Mesodermal cell (in vitro differentiated cells): Measurements from ENCODE around the gene GADL1. TPM values are rescaled to one million over a fixed set of nuclear protein-coding genes. Genes with fewer than 3 reads are reported as not detected.

ENCODE experiments used
- H3K27ac ChIP-seq: 2 replicates; pipeline ENCODE4 v1.7.0; 2013; ENCODE audit warnings: mild to moderate bottlenecking, low read depth, low read length, moderate library complexity; ENCODE audit not compliant: severe bottlenecking
- H3K36me3 ChIP-seq: 2 replicates; pipeline ENCODE4 v1.7.1; 2013; ENCODE audit warnings: mild to moderate bottlenecking, low read length, moderate library complexity; ENCODE audit not compliant: control insufficient read depth, insufficient read depth
- H3K4me1 ChIP-seq: one replicate; pipeline ENCODE4 v1.7.1; 2013; ENCODE audit warnings: mild to moderate bottlenecking, low read length; ENCODE audit not compliant: insufficient read depth, control insufficient read depth, poor library complexity, severe bottlenecking
- H3K4me3 ChIP-seq: 2 replicates; pipeline ENCODE4 v1.7.0; 2013; ENCODE audit warnings: low read length, control low read depth, mild to moderate bottlenecking; ENCODE audit not compliant: insufficient read depth, poor library complexity, severe bottlenecking; ENCODE audit errors: extremely low read depth
- H3K9me3 ChIP-seq: 2 replicates; pipeline ENCODE4 v1.7.1; 2013; ENCODE audit warnings: mild to moderate bottlenecking, low read length, moderate library complexity; ENCODE audit not compliant: control insufficient read depth
- WGBS, 2 experiments: methylation state at CpG; one replicate each; pipeline ENCODE4 v1.1.5; 2013; ENCODE audit warnings: missing lambda C conversion rate in 2 of 2; ENCODE audit not compliant: insufficient coverage in 2 of 2; 5-methylcytosine and 5-hydroxymethylcytosine counted together
- polyA plus RNA-seq, 2 experiments: library from polyadenylated mRNA; stranded (reverse); fragments of 50-300 nt; gene quantifications; one replicate each; pipeline ENCODE4 v1.2.3, GENCODE V29; 2013

GADL1 gene, protein sequence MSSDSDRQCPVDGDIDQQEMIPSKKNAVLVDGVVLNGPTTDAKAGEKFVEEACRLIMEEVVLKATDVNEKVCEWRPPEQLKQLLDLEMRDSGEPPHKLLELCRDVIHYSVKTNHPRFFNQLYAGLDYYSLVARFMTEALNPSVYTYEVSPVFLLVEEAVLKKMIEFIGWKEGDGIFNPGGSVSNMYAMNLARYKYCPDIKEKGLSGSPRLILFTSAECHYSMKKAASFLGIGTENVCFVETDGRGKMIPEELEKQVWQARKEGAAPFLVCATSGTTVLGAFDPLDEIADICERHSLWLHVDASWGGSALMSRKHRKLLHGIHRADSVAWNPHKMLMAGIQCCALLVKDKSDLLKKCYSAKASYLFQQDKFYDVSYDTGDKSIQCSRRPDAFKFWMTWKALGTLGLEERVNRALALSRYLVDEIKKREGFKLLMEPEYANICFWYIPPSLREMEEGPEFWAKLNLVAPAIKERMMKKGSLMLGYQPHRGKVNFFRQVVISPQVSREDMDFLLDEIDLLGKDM
- polyA plus RNA-seq (2013, experiment 1 of 2) = 0.18 TPM
- polyA plus RNA-seq (2013, experiment 2 of 2) = 0.10 TPM

GRCh38 chr3:30894521-30895251 is at the start of gene GADL1:
Gene GADL1 (minus strand): TSS chr3:30894661. CDS start chr3:30894614, 47 bp downstream.
- no peaks in the 10 kb centered on the region for H3K4me1 ChIP-seq
- no peaks in the 10 kb centered on the region for H3K9me3 ChIP-seq
- no peaks in the 10 kb centered on the region for H3K36me3 ChIP-seq
- WGBS, 2 experiments = 10 to 11% methylated on average over 29 to 30 of the region's 38 CpGs
- peak within 1 kb of the TSS; percentile 34 for H3K4me3 ChIP-seq
- no peak within 1 kb of the TSS for H3K27ac ChIP-seq

- H3K4me3 ChIP-seq = no peak overlapping the region
- no peak overlapping the region for H3K27ac ChIP-seq
- no peaks in the 10 kb centered on the region for H3K36me3 ChIP-seq
- peaks cover 3% of the 10 kb centered on the region for H3K9me3 ChIP-seq
- no CpG with 5 or more reads among the region's 2 CpGs for WGBS, 2 experiments
- H3K4me1 ChIP-seq = no peaks in the 10 kb centered on the region
Measured at GRCh38 chr3:30944124-30944523, 49.7 kb upstream of the GADL1 start.

GRCh38 chr3:30943206-30943605 is 48.7 kb upstream of the GADL1 start:
- H3K4me1 ChIP-seq = no peaks in the 10 kb centered on the region
- 90 to 93% methylated on average over 4 to 5 of the region's 6 CpGs for WGBS, 2 experiments
- no peak overlapping the region for H3K27ac ChIP-seq
- H3K4me3 ChIP-seq = no peak overlapping the region
- H3K9me3 ChIP-seq = peaks cover 3% of the 10 kb centered on the region
- no peaks in the 10 kb centered on the region for H3K36me3 ChIP-seq

GRCh38 chr3:30941342-30941741 is 46.9 kb upstream of the GADL1 start:
- Histone ChIP-seq H3K27ac (no peak overlapping the region), H3K4me1 (no peaks in the 10 kb centered on the region), H3K9me3 (peaks cover 3% of the 10 kb centered on the region), H3K4me3 (no peak overlapping the region), H3K36me3 (no peaks in the 10 kb centered on the region)
- no CpG with 5 or more reads among the region's 2 CpGs for WGBS, 2 experiments

DNA sequence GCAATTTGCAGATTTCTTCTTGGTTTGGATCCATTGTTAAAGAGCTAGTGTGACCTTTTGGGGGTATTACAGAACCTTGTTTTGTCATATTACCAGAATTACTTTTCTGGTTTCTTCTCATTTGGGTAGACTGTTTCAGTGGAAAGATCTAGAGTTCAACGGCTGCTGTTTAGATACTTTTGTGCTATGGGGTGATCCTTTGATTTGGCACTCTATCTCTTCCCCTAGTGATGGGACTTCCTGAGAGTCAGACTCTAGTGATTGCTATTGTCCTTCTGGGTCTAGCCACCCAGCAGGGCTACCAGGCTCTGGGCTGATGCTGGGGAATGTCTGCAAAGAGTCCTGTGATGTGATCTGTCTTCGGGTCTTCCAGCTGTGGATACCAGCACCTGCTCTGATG is 46.3 kb upstream of the GADL1 start:
- 100% methylated on average over 1 of the region's 2 CpGs for WGBS, 2 experiments
- Histone ChIP-seq H3K27ac (no peak overlapping the region), H3K9me3 (peaks cover 3% of the 10 kb centered on the region)

DNA sequence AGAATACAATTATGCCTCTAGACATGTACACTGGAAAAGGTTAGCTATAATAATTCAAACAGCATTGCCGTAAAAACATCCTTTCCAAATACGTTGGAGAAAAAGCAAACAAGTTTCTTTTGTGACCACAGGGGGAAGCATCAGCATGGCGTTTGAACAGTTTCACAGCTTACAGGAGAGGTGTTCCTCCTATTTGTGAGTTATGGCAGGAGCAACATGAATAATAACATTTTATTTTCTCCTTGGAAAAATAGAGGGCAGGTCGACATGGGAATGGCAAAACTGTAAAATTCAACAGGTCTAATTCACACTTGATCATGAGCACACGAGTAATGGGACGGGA is 39.7 kb upstream of the GADL1 start:
- H3K27ac ChIP-seq = no peak overlapping the region
- H3K36me3 ChIP-seq = no peaks in the 10 kb centered on the region
- H3K9me3 ChIP-seq = no peaks in the 10 kb centered on the region
- WGBS, 2 experiments = 50% methylated on average over 2 of the region's 6 CpGs; no CpG with 5 or more reads in 1 of the 2 experiments
- H3K4me3 ChIP-seq = no peak overlapping the region
- H3K4me1 ChIP-seq = no peaks in the 10 kb centered on the region

More for the DNA sequence above, 46.3 kb upstream of the GADL1 start:
- no peaks in the 10 kb centered on the region for H3K4me1 ChIP-seq
- no peaks in the 10 kb centered on the region for H3K36me3 ChIP-seq
- H3K4me3 ChIP-seq = no peak overlapping the region

GRCh38 chr3:30933478-30934207 is 39.2 kb upstream of the GADL1 start:
- no peaks in the 10 kb centered on the region for H3K9me3 ChIP-seq
- H3K27ac ChIP-seq = no peak overlapping the region
- no peak overlapping the region for H3K4me3 ChIP-seq
- no peaks in the 10 kb centered on the region for H3K4me1 ChIP-seq
- no peaks in the 10 kb centered on the region for H3K36me3 ChIP-seq
- WGBS, 2 experiments = no CpG with 5 or more reads among the region's 5 CpGs

GRCh38 chr3:30932513-30933098 is 38.1 kb upstream of the GADL1 start:
- H3K4me1 ChIP-seq = no peaks in the 10 kb centered on the region
- no peak overlapping the region for H3K4me3 ChIP-seq
- no peaks in the 10 kb centered on the region for H3K36me3 ChIP-seq
- WGBS, 2 experiments = 67 to 100% methylated on average over 1 to 2 of the region's 2 CpGs
- no peak overlapping the region for H3K27ac ChIP-seq
- H3K9me3 ChIP-seq = no peaks in the 10 kb centered on the region

DNA sequence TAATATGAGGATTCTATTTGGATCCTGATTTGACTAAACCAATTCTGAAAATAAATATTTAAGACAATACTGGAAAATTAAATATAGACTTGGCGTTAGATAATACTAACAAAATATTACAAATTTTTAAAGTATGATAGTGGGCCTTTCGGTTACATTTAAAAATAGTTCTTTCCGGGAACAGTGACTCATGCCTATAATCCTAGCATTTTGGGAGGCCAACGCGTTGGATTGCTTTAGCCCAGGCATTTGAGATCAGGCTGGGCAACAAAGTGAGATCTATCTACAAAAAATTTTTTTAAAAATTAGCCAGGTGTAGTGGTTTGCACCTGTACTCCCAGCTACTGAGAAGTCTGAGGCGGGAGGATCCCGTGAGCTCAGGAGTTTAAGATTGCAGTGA is 30.3 kb upstream of the GADL1 start:
- Histone ChIP-seq H3K4me1 (no peaks in the 10 kb centered on the region), H3K36me3 (no peaks in the 10 kb centered on the region), H3K27ac (no peak overlapping the region), H3K9me3 (peaks cover 6% of the 10 kb centered on the region), H3K4me3 (no peak overlapping the region)
- 100% methylated on average over 2 of the region's 7 CpGs; no CpG with 5 or more reads in 1 of the 2 experiments for WGBS, 2 experiments

- 95 to 100% methylated on average over 2 to 4 of the region's 6 CpGs for WGBS, 2 experiments
- H3K4me3 ChIP-seq = no peak overlapping the region
- H3K9me3 ChIP-seq = peaks cover 6% of the 10 kb centered on the region
- H3K27ac ChIP-seq = no peak overlapping the region
- H3K4me1 ChIP-seq = no peaks in the 10 kb centered on the region
- H3K36me3 ChIP-seq = no peaks in the 10 kb centered on the region
Measured at GRCh38 chr3:30919564-30919963, 25.1 kb upstream of the GADL1 start.
